ENCODE results near the gene PDE6B.

Gene PDE6B

GRCh38 chr4:708631-708933, 83.2 kb downstream of the PDE6B start:
- no peak for DNase-seq

- no peak for DNase-seq
These were observed 84.0 kb downstream of the PDE6B start for GRCh38 chr4:709348-709747.

GRCh38 chr4:710116-710515, 84.7 kb downstream of the PDE6B start:
- no peak for DNase-seq

- no peak for DNase-seq
These were observed 85.5 kb downstream of the PDE6B start for GRCh38 chr4:710916-711315.

GRCh38 chr4:712093-712492, 86.7 kb downstream of the PDE6B start:
- no peak for DNase-seq

GRCh38 chr4:712916-713632, 87.7 kb downstream of the PDE6B start:
- DNase-seq, result no peak

GRCh38 chr4:714087-714486, 88.7 kb downstream of the PDE6B start:
- no peak for DNase-seq

- DNase-seq, result no peak
These were observed 92.4 kb downstream of the PDE6B start for GRCh38 chr4:717601-718320.

GRCh38 chr4:718460-718859, 93.1 kb downstream of the PDE6B start:
- DNase-seq, result no peak
